Activated CD8-positive, alpha-beta memory T cell treated with anti-CD3 and anti-CD28 coated beads for 1 hour (primary cell): ENCODE results near the gene TBXAS1.
A peak's percentile ranks its signal among the peaks of the same experiment; 100 is the strongest.

Experiments used
- DNase-seq, 2 donors: peaks; one replicate each; pipeline ENCODE4 v3.0.0-alpha.2; 2020; ENCODE audit warnings: low read depth in 1 of 2; ENCODE audit errors: extremely low read depth in 1 of 2

The TBXAS1 gene

DNA sequence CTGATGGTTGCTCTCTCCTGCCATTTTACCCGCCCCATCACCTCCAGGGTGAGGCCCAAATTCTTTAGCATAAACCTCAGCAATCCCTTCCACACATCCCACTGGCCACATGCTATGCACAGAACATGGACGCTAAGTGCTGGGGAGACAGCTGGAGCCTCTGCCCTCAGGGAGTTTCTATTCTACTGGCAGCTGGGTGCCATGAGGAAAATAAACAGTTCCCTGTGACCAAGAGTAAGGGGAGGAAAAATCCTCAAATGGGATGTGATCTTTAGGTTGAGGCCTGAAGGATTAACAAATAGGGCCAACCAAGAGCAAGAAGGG is 232.5 kb downstream of the TBXAS1 start:
- no peak for DNase-seq

DNA sequence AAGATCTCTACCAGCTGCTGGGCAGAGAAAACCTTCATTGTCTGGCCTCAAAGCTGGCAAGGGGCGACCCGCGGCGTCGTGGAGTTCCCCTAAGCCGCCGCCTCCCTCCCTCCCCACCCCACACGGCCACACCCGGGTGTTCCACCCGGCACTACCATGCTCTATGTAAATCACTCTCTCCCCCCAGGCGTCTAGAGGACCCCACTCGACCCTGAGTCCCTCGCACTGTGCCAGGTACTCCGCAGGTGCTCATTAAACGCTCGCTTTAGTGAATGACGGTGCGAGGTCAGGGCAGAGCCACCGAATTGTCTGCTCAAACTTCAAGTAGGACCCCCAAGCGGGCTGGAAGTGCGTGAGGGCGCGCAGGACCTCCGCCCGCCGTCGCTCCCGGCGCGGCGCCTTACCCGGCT is 233.1 kb downstream of the TBXAS1 start:
- DNase-seq, result peak; percentile 21 to 30

DNA sequence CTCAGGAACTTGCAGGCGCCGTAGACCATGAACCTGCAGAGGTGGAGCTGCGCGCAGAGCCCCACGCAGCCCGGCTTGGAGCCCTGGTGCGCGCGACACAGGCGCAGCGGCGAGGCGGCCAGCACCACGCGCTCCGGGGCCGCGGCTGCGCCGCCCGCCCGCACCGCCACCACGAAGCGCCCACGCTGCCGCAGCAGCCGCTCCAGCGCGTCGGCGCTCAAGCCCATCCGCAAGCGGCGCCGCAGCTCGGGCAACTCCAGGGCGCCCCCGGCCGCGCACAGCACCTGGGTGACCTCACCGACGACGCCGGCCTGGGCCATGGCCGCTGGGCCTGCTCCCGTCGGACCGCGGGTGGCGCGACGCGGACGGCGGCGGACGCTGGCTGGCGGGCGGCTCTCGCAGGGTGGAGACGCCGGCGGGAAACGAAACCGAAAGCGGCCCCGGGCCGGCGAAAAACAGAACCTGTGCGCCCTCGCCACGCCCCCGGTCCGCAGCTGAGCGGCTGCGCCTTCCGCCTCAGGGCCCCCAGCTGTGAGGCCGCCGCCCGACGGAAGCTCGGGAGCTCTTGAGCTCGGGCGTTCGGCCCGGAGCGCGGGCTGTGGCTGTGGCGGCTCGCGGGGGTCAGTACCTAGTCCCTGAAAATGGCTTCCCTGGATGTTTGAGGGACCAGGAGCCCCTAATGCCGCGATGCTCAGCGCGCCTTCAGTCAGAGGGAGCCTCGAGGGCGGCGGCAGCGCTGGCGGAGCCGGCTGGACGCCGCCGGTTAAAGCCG is 233.7 kb downstream of the TBXAS1 start, which contains the start of gene PARP12:
Gene PARP12, minus strand, starts transcription at position 424 of the 772 bp plus-strand sequence. Its CDS starts 104 bp downstream, at position 320.
- peak; percentile 60 to 87 for DNase-seq

DNA sequence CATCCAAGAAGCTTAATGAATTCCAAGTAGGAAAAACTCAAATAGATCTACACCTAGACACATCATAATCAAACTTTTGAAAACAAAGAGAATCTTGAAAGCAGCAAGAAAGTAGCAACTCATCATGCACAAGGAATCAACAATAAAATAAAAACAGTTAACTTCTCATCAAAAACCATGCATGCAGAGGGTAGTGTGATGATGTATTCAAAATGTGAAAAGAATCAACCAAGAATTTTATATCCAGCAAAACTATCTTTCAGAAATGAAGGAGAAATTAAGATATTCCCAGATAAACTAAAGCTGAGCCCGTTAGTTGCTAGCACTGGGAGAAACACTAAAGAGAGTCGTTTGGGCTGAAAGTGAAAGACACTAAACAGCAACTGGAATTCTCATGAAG is 238.0 kb downstream of the TBXAS1 start:
- no peak for DNase-seq

DNA sequence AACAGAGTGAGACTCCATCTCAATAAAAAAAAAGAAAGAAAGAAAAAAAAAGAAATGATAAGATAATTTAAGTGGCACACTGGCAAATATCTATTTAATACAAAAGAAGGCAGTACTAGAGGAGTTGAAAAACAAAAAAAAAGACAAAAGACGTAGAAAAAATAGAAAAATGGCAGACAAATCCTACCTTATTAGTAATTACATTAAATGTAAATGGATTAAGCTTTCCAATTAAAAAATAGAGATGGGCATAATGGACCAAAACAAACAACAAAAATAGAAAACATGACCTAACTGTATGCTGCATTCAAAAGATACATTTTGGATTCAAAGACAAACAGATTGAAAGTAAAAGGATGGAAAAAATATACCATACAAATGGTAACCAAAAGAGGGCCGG is 239.0 kb downstream of the TBXAS1 start:
- no peak for DNase-seq

DNA sequence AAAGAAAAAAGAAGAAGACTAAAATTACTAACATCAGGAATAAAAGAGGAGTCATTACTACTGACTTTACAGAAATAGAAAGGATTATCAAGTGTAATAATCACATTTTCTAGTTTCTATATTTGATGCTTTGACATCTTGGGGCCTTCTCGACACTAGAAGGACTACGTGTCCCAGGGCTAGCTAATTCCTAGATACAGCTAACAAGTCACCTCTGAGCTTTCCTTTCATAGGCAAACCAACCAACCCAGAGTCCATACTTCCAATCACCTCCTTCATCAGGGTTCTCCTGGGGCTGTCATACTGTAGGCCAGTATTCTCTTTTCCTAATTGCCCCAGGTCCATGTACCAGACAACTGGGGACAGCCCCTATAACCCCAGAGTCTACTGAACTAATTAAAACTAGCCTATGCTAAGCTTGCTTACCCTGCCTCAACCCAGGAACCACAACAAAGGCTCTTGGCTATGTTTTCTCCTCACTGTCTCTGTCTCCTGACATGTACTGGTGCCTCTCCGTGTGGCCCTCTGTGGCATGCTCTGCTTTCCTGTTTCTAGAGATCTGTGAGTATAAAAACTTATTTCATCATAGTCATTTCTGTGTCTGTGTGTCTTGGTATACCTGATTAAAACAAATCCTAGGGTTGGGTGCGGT is 240.4 kb downstream of the TBXAS1 start:
- no peak for DNase-seq
